ENCODE results near the gene CYFIP1. TPM values are rescaled to one million over a fixed set of nuclear protein-coding genes. Genes with fewer than 3 reads are reported as not detected.

Gene CYFIP1
- total and polyA plus RNA-seq, 4 experiments from 2014 or later = 10.8 to 21.5 (median 16.5) TPM

DNA sequence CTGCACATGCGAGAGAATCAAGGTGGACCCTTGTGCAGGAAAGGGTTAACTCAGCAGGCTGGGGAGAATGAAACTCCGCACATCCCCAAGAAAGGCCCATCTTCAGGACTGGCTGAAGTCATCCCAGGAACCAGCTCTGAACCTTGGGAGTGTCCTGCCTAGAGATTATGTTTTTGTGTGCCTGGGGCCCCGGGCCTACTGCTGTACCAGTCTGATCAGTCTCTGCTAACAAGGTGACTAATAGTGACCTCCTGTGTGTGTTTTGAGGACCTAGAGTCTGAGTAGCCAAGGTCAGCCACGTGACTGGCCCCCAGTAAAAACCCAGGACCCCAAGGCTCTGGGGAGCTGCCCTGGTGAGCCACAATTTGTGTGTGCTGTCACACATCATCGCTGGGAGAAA lies 58.2 kb downstream of the CYFIP1 start:
- no peak overlapping the region for H3K4me3 Mint-ChIP-seq
- POLR2A ChIA-PET (ENCODE audit: partially characterized antibody) = no interaction called here
- peaks cover 3 to 12% of the 10 kb centered on the region in 2 donors for H3K36me3 Mint-ChIP-seq
- DNase-seq = no peak
- H3K9me3 Mint-ChIP-seq = no peaks in the 10 kb centered on the region
- no peaks in the 10 kb centered on the region for H3K36me3 ChIP-seq (ENCODE audit: insufficient read depth, low read length)
- H3K4me3 ChIP-seq (ENCODE audit: low read length in 2 of 2) = no peak overlapping the region
- CTCF ChIA-PET (ENCODE audit: partially characterized antibody) = no interaction called here
- H3K4me1 ChIP-seq (ENCODE audit: insufficient read depth, low read length) = no peaks in the 10 kb centered on the region
- H3K27ac ChIP-seq (ENCODE audit: low read depth, low read length) = no peak overlapping the region
- H3K4me1 Mint-ChIP-seq = no peaks in the 10 kb centered on the region
- H3K27ac Mint-ChIP-seq = no peak overlapping the region
- intact Hi-C loops (cut with micrococcal nuclease) = no loop called here
- H3K27me3 ChIP-seq (ENCODE audit: insufficient read depth, low read length) = no peaks in the 10 kb centered on the region
- H3K27me3 Mint-ChIP-seq = no peaks in the 10 kb centered on the region
- H3K9me3 ChIP-seq (ENCODE audit: control insufficient read depth in 1 of 2, low read length in 2 of 2) = no peaks in the 10 kb centered on the region

DNA sequence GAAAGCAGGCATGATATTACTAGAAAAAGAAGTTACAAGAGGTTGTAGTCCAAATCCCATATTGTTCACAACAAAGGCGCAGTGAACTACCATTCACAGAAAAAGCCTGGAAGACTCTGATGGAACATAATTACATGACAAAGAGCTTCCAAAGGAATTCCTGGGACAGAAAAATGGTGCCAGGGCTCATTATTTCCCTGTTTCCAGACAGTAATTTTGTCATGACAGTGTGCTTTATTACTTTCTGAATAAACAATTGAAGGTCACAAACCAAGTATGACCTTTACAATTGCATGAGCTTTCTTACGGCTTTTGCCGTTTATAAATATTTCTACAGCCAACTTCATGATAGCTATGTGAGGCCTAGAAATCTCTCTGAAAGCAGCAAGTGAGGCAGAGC lies 61.0 kb downstream of the CYFIP1 start:
- Mint-ChIP-seq H3K27me3 (no peaks in the 10 kb centered on the region), H3K9me3 (no peaks in the 10 kb centered on the region), H3K27ac (no peak overlapping the region), H3K36me3 (peaks cover 8 to 20% of the 10 kb centered on the region in 2 donors), H3K4me3 (no peak overlapping the region), H3K4me1 (no peaks in the 10 kb centered on the region)
- CTCF ChIA-PET (ENCODE audit: partially characterized antibody) = no interaction called here
- H3K27me3 ChIP-seq (ENCODE audit: insufficient read depth, low read length) = no peaks in the 10 kb centered on the region
- intact Hi-C loops (cut with micrococcal nuclease) = no loop called here
- H3K36me3 ChIP-seq (ENCODE audit: insufficient read depth, low read length) = no peaks in the 10 kb centered on the region
- no peak for DNase-seq
- no peak overlapping the region for H3K4me3 ChIP-seq (ENCODE audit: low read length in 2 of 2)
- no peaks in the 10 kb centered on the region for H3K4me1 ChIP-seq (ENCODE audit: insufficient read depth, low read length)
- no peak overlapping the region for H3K27ac ChIP-seq (ENCODE audit: low read depth, low read length)
- no peaks in the 10 kb centered on the region for H3K9me3 ChIP-seq (ENCODE audit: control insufficient read depth in 1 of 2, low read length in 2 of 2)
- POLR2A ChIA-PET (ENCODE audit: partially characterized antibody) = no interaction called here

DNA sequence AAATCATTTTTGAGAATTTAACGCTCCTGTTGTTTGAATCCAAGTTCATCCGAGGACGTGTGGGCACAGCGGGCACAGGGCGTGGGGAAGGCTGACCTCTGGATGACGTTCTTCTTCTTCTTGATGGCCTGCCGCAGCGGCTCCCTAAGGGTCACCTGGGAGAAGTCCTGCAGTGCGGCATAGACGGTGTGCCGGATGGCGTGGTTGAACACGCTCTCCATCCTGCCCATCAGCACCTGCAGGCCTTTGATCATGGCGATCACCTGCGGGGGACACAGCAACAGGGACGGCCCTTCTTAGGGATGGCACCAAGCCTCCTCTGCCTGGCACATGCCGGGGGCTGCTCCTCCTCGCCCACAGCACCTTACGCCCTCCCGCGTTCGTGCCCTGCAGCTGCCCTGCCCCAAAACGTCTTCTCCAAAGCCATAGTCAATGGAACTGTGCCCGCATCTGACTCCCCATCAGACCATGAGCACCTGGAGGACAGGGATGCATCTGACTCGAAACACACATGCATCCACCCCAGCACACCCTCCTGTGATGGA lies 61.5 kb downstream of the CYFIP1 start:
- H3K9me3 ChIP-seq (ENCODE audit: control insufficient read depth in 1 of 2, low read length in 2 of 2) = no peaks in the 10 kb centered on the region
- intact Hi-C loops (cut with micrococcal nuclease) = no loop called here
- H3K4me3 ChIP-seq (ENCODE audit: low read length in 2 of 2) = no peak overlapping the region
- Mint-ChIP-seq H3K27me3 (no peaks in the 10 kb centered on the region), H3K27ac (no peak overlapping the region), H3K9me3 (no peaks in the 10 kb centered on the region), H3K36me3 (peaks cover 12 to 25% of the 10 kb centered on the region in 2 donors), H3K4me1 (no peaks in the 10 kb centered on the region), H3K4me3 (no peak overlapping the region)
- H3K4me1 ChIP-seq (ENCODE audit: insufficient read depth, low read length) = no peaks in the 10 kb centered on the region
- H3K27me3 ChIP-seq (ENCODE audit: insufficient read depth, low read length) = no peaks in the 10 kb centered on the region
- POLR2A ChIA-PET (ENCODE audit: partially characterized antibody) = no interaction called here
- CTCF ChIA-PET (ENCODE audit: partially characterized antibody) = no interaction called here
- H3K36me3 ChIP-seq (ENCODE audit: insufficient read depth, low read length) = no peaks in the 10 kb centered on the region
- H3K27ac ChIP-seq (ENCODE audit: low read depth, low read length) = no peak overlapping the region
- DNase-seq = no peak

DNA sequence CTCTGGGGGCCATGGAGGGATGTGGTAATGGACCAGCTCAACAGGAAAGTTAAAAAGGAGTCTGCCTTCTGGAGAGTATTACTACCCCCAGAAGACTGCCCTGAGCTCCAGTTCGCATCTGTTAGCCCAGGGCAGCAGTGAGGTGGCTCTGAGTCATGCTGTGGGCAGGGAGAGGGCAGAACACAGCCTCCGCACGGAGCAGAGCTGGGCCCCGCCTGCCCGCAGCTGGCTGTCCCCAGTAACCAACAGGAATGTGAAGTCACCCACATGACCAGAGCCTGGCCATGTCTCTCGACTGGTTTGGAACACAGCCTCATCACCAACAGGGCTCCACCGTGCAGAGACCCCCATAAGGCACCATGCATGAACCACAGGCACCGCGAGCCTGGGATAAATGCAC lies 62.1 kb downstream of the CYFIP1 start:
- H3K27me3 ChIP-seq (ENCODE audit: insufficient read depth, low read length) = no peaks in the 10 kb centered on the region
- H3K9me3 Mint-ChIP-seq = no peaks in the 10 kb centered on the region
- intact Hi-C loops (cut with micrococcal nuclease) = no loop called here
- peaks cover 12 to 26% of the 10 kb centered on the region in 2 donors for H3K36me3 Mint-ChIP-seq
- H3K27ac Mint-ChIP-seq = no peak overlapping the region
- H3K36me3 ChIP-seq (ENCODE audit: insufficient read depth, low read length) = no peaks in the 10 kb centered on the region
- H3K27ac ChIP-seq (ENCODE audit: low read depth, low read length) = no peak overlapping the region
- ChIA-PET POLR2A (ENCODE audit: partially characterized antibody) (no interaction called here), CTCF (ENCODE audit: partially characterized antibody) (no interaction called here)
- DNase-seq = no peak
- no peak overlapping the region for H3K4me3 Mint-ChIP-seq
- no peaks in the 10 kb centered on the region for H3K9me3 ChIP-seq (ENCODE audit: control insufficient read depth in 1 of 2, low read length in 2 of 2)
- no peaks in the 10 kb centered on the region for H3K27me3 Mint-ChIP-seq
- H3K4me3 ChIP-seq (ENCODE audit: low read length in 2 of 2) = no peak overlapping the region
- no peaks in the 10 kb centered on the region for H3K4me1 Mint-ChIP-seq
- no peaks in the 10 kb centered on the region for H3K4me1 ChIP-seq (ENCODE audit: insufficient read depth, low read length)

DNA sequence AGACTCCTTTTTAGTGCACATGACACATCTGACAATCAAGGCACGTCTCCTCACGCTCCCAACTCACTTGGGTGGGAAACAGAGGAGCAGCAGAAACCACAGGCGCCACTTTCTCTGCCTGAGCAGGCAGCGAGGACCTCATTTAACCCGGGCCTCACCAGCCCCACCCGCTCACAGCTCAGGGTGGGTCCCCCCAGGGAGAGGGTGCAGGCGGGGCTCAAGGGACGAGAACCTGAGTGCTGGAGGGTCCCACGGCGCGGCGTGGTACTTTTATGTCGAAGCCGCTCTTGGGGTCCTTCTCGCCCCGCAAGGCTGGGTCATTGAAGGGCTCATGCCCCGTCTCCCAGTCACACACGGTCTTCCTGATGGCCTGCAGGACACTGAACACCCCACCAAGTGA lies 62.6 kb downstream of the CYFIP1 start:
- Mint-ChIP-seq H3K36me3 (peaks cover 12 to 31% of the 10 kb centered on the region in 2 donors), H3K9me3 (no peaks in the 10 kb centered on the region), H3K27me3 (no peaks in the 10 kb centered on the region), H3K27ac (no peak overlapping the region), H3K4me3 (no peak overlapping the region), H3K4me1 (no peaks in the 10 kb centered on the region)
- ChIA-PET POLR2A (ENCODE audit: partially characterized antibody) (no interaction called here), CTCF (ENCODE audit: partially characterized antibody) (no interaction called here)
- Histone ChIP-seq H3K4me1 (ENCODE audit: insufficient read depth, low read length) (no peaks in the 10 kb centered on the region), H3K9me3 (ENCODE audit: control insufficient read depth in 1 of 2, low read length in 2 of 2) (no peaks in the 10 kb centered on the region), H3K4me3 (ENCODE audit: low read length in 2 of 2) (no peak overlapping the region), H3K27me3 (ENCODE audit: insufficient read depth, low read length) (no peaks in the 10 kb centered on the region), H3K36me3 (ENCODE audit: insufficient read depth, low read length) (no peaks in the 10 kb centered on the region), H3K27ac (ENCODE audit: low read depth, low read length) (no peak overlapping the region)
- no peak for DNase-seq
- intact Hi-C loops (cut with micrococcal nuclease) = no loop called here

DNA sequence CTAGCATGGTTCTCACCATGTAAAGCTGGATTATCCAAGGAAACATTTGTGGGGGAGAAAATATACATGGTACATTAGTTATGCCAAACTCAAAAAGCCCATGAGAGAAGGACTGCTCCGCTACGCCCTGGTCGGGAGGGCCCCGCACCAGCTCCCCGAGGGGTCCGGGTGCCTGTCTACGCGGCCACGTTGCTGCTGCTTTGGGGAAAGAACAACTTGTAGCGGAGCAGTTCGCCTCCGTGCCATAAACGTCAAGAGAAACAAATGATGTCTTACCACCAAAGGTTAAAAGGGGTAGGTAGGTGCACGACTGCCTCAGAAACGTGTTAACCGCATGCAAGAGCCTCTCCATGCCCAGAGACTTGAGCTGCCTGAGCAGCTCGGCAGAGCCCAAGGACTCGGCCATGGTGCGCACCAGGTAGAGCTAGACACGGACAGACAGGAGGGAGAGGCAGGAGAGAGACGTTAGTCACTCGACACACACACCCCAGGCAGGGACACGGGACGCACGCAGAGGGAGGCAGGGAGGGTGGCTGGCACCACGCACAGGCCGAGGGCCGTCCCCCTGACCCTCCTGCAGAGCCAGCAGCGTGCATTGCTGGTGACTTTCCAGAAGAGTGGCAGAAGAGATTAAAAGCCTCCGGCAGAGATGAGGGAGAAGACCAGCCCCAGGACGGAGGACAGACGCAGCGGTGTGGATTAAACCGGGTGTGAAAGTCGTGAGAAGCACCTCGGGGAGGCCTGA lies 63.4 kb downstream of the CYFIP1 start:
- CTCF ChIA-PET (ENCODE audit: partially characterized antibody) = no interaction called here
- POLR2A ChIA-PET (ENCODE audit: partially characterized antibody) = no interaction called here
- no peak overlapping the region for H3K4me3 ChIP-seq (ENCODE audit: low read length in 2 of 2)
- H3K36me3 Mint-ChIP-seq = peaks cover 10 to 38% of the 10 kb centered on the region in 2 donors
- no peaks in the 10 kb centered on the region for H3K27me3 Mint-ChIP-seq
- no peaks in the 10 kb centered on the region for H3K27me3 ChIP-seq (ENCODE audit: insufficient read depth, low read length)
- no peak overlapping the region for H3K4me3 Mint-ChIP-seq
- no peaks in the 10 kb centered on the region for H3K9me3 ChIP-seq (ENCODE audit: control insufficient read depth in 1 of 2, low read length in 2 of 2)
- no peaks in the 10 kb centered on the region for H3K4me1 ChIP-seq (ENCODE audit: insufficient read depth, low read length)
- no peaks in the 10 kb centered on the region for H3K9me3 Mint-ChIP-seq
- no peak for DNase-seq
- intact Hi-C loops (cut with micrococcal nuclease) = no loop called here
- no peaks in the 10 kb centered on the region for H3K36me3 ChIP-seq (ENCODE audit: insufficient read depth, low read length)
- H3K27ac Mint-ChIP-seq = no peak overlapping the region
- H3K4me1 Mint-ChIP-seq = no peaks in the 10 kb centered on the region
- no peak overlapping the region for H3K27ac ChIP-seq (ENCODE audit: low read depth, low read length)

DNA sequence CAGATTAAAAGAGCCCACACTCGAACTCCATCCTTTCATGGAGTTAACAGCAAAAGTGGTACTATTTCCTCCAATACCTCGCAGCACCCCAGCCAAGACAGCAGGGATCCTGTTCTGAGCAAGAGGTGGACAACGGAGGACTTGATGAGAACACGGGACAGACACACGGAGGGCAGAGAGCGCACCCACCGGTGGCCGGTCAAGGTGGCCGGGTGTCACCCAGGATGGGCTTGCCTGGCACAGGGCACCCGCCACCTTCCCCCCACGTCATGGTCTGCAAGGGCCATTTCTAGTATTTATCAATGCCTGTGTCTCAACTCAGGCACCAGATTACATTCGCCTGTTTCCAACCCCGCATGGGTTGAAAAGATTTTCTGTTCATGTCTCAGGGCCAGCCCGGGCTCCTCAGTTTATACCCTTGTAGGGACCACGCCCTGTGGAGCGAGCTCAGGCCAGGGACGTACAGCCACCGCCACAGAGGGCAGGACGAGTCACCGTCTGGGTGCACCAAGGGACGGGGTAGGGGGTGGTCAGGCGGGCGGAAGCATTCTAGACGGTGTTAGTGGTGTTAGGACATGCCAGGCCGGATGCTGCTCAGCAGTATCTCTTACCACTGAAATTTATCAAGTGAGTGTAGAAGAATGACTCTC lies 64.2 kb downstream of the CYFIP1 start:
- Mint-ChIP-seq H3K9me3 (no peaks in the 10 kb centered on the region), H3K4me3 (no peak overlapping the region), H3K27me3 (no peaks in the 10 kb centered on the region), H3K4me1 (no peaks in the 10 kb centered on the region), H3K27ac (no peak overlapping the region), H3K36me3 (peaks cover 12 to 45% of the 10 kb centered on the region in 2 donors)
- ChIA-PET CTCF (ENCODE audit: partially characterized antibody) (no interaction called here), POLR2A (ENCODE audit: partially characterized antibody) (no interaction called here)
- H3K36me3 ChIP-seq (ENCODE audit: insufficient read depth, low read length) = no peaks in the 10 kb centered on the region
- no peak overlapping the region for H3K4me3 ChIP-seq (ENCODE audit: low read length in 2 of 2)
- intact Hi-C loops (cut with micrococcal nuclease) = no loop called here
- no peaks in the 10 kb centered on the region for H3K27me3 ChIP-seq (ENCODE audit: insufficient read depth, low read length)
- no peaks in the 10 kb centered on the region for H3K9me3 ChIP-seq (ENCODE audit: control insufficient read depth in 1 of 2, low read length in 2 of 2)
- no peaks in the 10 kb centered on the region for H3K4me1 ChIP-seq (ENCODE audit: insufficient read depth, low read length)
- no peak for DNase-seq
- H3K27ac ChIP-seq (ENCODE audit: low read depth, low read length) = no peak overlapping the region

All from CD4-positive, alpha-beta memory T cell (primary cell).